DOHH2 (cell line): ENCODE data around the gene SDC4.

Experiments used
- H3F3A ChIP-seq: fragments of 200-600 bp; sonication (generic), shearing (Covaris generic); 2 replicates; pipeline ENCODE4 v1.6.0; 2016; ENCODE audit warnings: antibody characterized with exemption, mild to moderate bottlenecking; ENCODE audit not compliant: control insufficient read depth, insufficient read depth
- H3K27ac ChIP-seq: fragments of 200-600 bp; sonication (generic); 2 replicates; pipeline ENCODE4 v1.5.1; 2014; ENCODE audit warnings: low read depth, mild to moderate bottlenecking, low read length, moderate library complexity
- H3K27me3 ChIP-seq: fragments of 200-600 bp; sonication (generic); 2 replicates; pipeline ENCODE4 v1.6.1; 2014; ENCODE audit warnings: mild to moderate bottlenecking, low read length, mixed read lengths; ENCODE audit not compliant: control insufficient read depth
- H3K36me3 ChIP-seq: fragments of 200-600 bp; sonication (generic); 2 replicates; pipeline ENCODE4 v1.6.1; 2014; ENCODE audit warnings: mild to moderate bottlenecking, low read length, moderate library complexity, mixed read lengths; ENCODE audit not compliant: control insufficient read depth
- H3K4me1 ChIP-seq: fragments of 200-600 bp; sonication (generic); 2 replicates; pipeline ENCODE4 v1.6.1; 2014; ENCODE audit warnings: mild to moderate bottlenecking, low read length, mixed read lengths; ENCODE audit not compliant: control insufficient read depth
- H3K4me2 ChIP-seq: fragments of 200-600 bp; sonication (generic); 2 replicates; pipeline ENCODE4 v1.6.0; 2014; ENCODE audit warnings: mild to moderate bottlenecking, low read length, moderate library complexity
- H3K4me3 ChIP-seq: fragments of 200-600 bp; sonication (generic); 2 replicates; pipeline ENCODE4 v1.5.1; 2014; ENCODE audit warnings: mild to moderate bottlenecking, low read length, mixed read lengths
- H3K79me2 ChIP-seq: fragments of 200-600 bp; sonication (generic); 2 replicates; pipeline ENCODE4 v1.6.1; 2014; ENCODE audit warnings: mild to moderate bottlenecking, low read length, mixed read lengths; ENCODE audit not compliant: control insufficient read depth
- H3K9me2 ChIP-seq: fragments of 200-600 bp; sonication (generic); replicated peaks from 2 replicates; pipeline ENCODE4 v1.6.1; 2014; ENCODE audit warnings: mild to moderate bottlenecking, low read length, mixed read lengths; ENCODE audit not compliant: control insufficient read depth
- H3K9me3 ChIP-seq: fragments of 200-600 bp; sonication (generic); 2 replicates; pipeline ENCODE4 v1.6.1; 2014; ENCODE audit warnings: antibody characterized with exemption, low read length, mixed read lengths; ENCODE audit not compliant: control insufficient read depth, insufficient read depth
- H4K20me1 ChIP-seq: fragments of 200-600 bp; sonication (generic); 2 replicates; pipeline ENCODE4 v1.6.0; 2014; ENCODE audit warnings: low read depth, mild to moderate bottlenecking, antibody characterized with exemption, low read length, moderate library complexity; ENCODE audit not compliant: control insufficient read depth, insufficient read depth
- EZH2phosphoT487 ChIP-seq: fragments of 200-600 bp; sonication (generic); IDR thresholded peaks from 2 replicates; pipeline ENCODE4 v1.6.1; 2017; ENCODE audit warnings: borderline replicate concordance, mild to moderate bottlenecking, antibody characterized with exemption, low read length, moderate library complexity, mixed read lengths
- TF ChIP-seq, protein P1 (sequence below): fragments of 200-600 bp; sonication (generic); IDR thresholded peaks from one replicate; pipeline ENCODE4 v1.5.1; 2014; ENCODE audit warnings: antibody characterized with exemption, mild to moderate bottlenecking, low read depth, low read length; ENCODE audit not compliant: poor library complexity, severe bottlenecking

The SDC4 gene

GRCh38 chr20:45325371-45325770 lies 22.9 kb downstream of the SDC4 start:
- H3K27ac ChIP-seq = no peak overlapping the region
- H3K27me3 ChIP-seq = no peaks in the 10 kb centered on the region
- H4K20me1 ChIP-seq = no peaks in the 10 kb centered on the region
- H3K4me1 ChIP-seq = peaks cover 33% of the 10 kb centered on the region
- H3K4me2 ChIP-seq = no peak overlapping the region
- no peaks in the 10 kb centered on the region for H3K36me3 ChIP-seq
- no peaks in the 10 kb centered on the region for H3K9me3 ChIP-seq
- no peaks in the 10 kb centered on the region for H3K79me2 ChIP-seq
- H3K9me2 ChIP-seq = no peaks in the 10 kb centered on the region
- H3K4me3 ChIP-seq = no peak overlapping the region
- peaks cover 11% of the 10 kb centered on the region for H3F3A ChIP-seq
- TF ChIP-seq EZH2phosphoT487 = no peak
- TF ChIP-seq, protein P1, sequence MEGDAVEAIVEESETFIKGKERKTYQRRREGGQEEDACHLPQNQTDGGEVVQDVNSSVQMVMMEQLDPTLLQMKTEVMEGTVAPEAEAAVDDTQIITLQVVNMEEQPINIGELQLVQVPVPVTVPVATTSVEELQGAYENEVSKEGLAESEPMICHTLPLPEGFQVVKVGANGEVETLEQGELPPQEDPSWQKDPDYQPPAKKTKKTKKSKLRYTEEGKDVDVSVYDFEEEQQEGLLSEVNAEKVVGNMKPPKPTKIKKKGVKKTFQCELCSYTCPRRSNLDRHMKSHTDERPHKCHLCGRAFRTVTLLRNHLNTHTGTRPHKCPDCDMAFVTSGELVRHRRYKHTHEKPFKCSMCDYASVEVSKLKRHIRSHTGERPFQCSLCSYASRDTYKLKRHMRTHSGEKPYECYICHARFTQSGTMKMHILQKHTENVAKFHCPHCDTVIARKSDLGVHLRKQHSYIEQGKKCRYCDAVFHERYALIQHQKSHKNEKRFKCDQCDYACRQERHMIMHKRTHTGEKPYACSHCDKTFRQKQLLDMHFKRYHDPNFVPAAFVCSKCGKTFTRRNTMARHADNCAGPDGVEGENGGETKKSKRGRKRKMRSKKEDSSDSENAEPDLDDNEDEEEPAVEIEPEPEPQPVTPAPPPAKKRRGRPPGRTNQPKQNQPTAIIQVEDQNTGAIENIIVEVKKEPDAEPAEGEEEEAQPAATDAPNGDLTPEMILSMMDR = no peak

- TF ChIP-seq, protein P1 = no peak
- TF ChIP-seq EZH2phosphoT487 = no peak
Measured at GRCh38 chr20:45323731-45324130, 24.5 kb downstream of the SDC4 start.

DNA sequence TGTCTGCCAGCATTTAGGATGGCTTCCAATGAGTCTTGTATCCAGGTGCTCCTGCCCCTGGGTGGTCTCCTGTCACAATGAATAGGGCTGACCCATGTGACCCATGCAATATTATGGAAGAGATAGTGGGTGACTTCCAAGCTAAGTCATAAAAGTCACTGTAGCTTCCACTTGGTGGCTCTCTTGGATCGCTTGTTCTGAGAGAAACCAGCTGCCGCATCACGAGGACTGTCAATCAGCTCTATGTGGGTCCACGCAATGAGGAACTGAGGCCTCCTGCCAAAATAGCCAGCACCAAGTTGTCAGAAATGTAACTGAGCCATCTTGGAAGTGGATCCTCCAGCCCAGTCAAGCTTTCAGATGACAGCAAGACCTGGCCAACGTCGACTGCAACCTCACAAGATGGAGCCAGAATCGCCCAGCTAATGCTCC lies 25.3 kb downstream of the SDC4 start:
- H4K20me1 ChIP-seq = no peaks in the 10 kb centered on the region
- no peaks in the 10 kb centered on the region; the same call in 1 of the 2 replicates for H3K27me3 ChIP-seq
- no peaks in the 10 kb centered on the region for H3K9me3 ChIP-seq
- no peak for TF ChIP-seq EZH2phosphoT487
- TF ChIP-seq, protein P1 = peak; percentile 33
- peaks cover 39% of the 10 kb centered on the region for H3K4me1 ChIP-seq
- H3K27ac ChIP-seq = no peak overlapping the region
- H3K36me3 ChIP-seq = no peaks in the 10 kb centered on the region
- H3K4me3 ChIP-seq = no peak overlapping the region
- H3K4me2 ChIP-seq = no peak overlapping the region
- no peaks in the 10 kb centered on the region for H3K79me2 ChIP-seq
- no peaks in the 10 kb centered on the region for H3K9me2 ChIP-seq
- peaks cover 11% of the 10 kb centered on the region for H3F3A ChIP-seq

More at GRCh38 chr20:45323731-45324130, 24.5 kb downstream of the SDC4 start:
- no peaks in the 10 kb centered on the region for H3K9me3 ChIP-seq
- H3K4me2 ChIP-seq = no peak overlapping the region
- H3K79me2 ChIP-seq = no peaks in the 10 kb centered on the region
- no peaks in the 10 kb centered on the region; the same call in 1 of the 2 replicates for H3K27me3 ChIP-seq
- H3K4me1 ChIP-seq = peaks cover 38% of the 10 kb centered on the region
- no peaks in the 10 kb centered on the region for H3K36me3 ChIP-seq
- no peaks in the 10 kb centered on the region for H4K20me1 ChIP-seq
- no peak overlapping the region for H3K27ac ChIP-seq
- H3F3A ChIP-seq = peaks cover 11% of the 10 kb centered on the region
- no peaks in the 10 kb centered on the region for H3K9me2 ChIP-seq
- no peak overlapping the region for H3K4me3 ChIP-seq
